ENCODE results near the gene SPEM2. TPM values are rescaled to one million over a fixed set of nuclear protein-coding genes. Genes with fewer than 3 reads are reported as not detected.
A peak's percentile ranks its signal among the peaks of the same experiment; 100 is the strongest.

The SPEM2 gene
- polyA plus RNA-seq, 2 of the 4 experiments (the other 2 are of a cell fraction) = not detected

GRCh38 chr17:7404737-7405349 lies 20.6 kb upstream of the SPEM2 start:
- peak overlapping the region; percentile 81 to 92 for H3K27ac ChIP-seq
- POLR2A ChIA-PET = interaction anchor here (0.8 to 2.4 kb wide), 20 partner anchors 10 to 282 kb away, joined by 3 to 26 read pairs (median 6); partner anchors contain the start of genes CHRNB1, MPDU1, PLSCR3 and POLR2A
- H3K4me3 ChIP-seq = peak overlapping the region; percentile 88
- peak overlapping the region; percentile 99 for H3K4me2 ChIP-seq
- H3K9me3 ChIP-seq = no peaks in the 10 kb centered on the region
- peak in 1 of 2 experiments; percentile 68; a peak in 3 of 5 replicates for TF ChIP-seq JUN (IDR thresholded peaks at IDR 0.05)
- TF ChIP-seq POLR2A (IDR thresholded peaks at IDR 0.05; ENCODE audit: low read length) = peak; percentile 44; the same call in 1 of the 2 replicates
- 0 out of 3 replicates have a peak, but pooled peaks have one; percentile 58 for TF ChIP-seq BCL3 (IDR thresholded peaks at IDR 0.05)
- TF ChIP-seq, protein P1, sequence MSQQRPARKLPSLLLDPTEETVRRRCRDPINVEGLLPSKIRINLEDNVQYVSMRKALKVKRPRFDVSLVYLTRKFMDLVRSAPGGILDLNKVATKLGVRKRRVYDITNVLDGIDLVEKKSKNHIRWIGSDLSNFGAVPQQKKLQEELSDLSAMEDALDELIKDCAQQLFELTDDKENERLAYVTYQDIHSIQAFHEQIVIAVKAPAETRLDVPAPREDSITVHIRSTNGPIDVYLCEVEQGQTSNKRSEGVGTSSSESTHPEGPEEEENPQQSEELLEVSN (IDR thresholded peaks at IDR 0.05; ENCODE audit: borderline replicate concordance, low read depth) = peak; percentile 17; the same call in 1 of the 2 replicates
- no peak for TF ChIP-seq CTCF (IDR thresholded peaks at IDR 0.05)
- no peak for TF ChIP-seq ESRRA (IDR thresholded peaks at IDR 0.05; ENCODE audit: borderline replicate concordance, low read length)
- TF ChIP-seq, protein P2, sequence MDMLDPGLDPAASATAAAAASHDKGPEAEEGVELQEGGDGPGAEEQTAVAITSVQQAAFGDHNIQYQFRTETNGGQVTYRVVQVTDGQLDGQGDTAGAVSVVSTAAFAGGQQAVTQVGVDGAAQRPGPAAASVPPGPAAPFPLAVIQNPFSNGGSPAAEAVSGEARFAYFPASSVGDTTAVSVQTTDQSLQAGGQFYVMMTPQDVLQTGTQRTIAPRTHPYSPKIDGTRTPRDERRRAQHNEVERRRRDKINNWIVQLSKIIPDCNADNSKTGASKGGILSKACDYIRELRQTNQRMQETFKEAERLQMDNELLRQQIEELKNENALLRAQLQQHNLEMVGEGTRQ (IDR thresholded peaks at IDR 0.05) = no peak
- no peak for TF ChIP-seq MYC (IDR thresholded peaks at IDR 0.05; ENCODE audit: borderline replicate concordance, low read length)
- TF ChIP-seq HDAC2 (IDR thresholded peaks at IDR 0.05) = no peak
- TF ChIP-seq, protein P3, sequence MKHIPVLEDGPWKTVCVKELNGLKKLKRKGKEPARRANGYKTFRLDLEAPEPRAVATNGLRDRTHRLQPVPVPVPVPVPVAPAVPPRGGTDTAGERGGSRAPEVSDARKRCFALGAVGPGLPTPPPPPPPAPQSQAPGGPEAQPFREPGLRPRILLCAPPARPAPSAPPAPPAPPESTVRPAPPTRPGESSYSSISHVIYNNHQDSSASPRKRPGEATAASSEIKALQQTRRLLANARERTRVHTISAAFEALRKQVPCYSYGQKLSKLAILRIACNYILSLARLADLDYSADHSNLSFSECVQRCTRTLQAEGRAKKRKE (CRISPR knock-in tag; IDR thresholded peaks at IDR 0.05; ENCODE audit: low read depth) = no peak
- TF ChIP-seq RAD21 (conservative IDR thresholded peaks at IDR 0.05 in 1 of 2, IDR thresholded peaks at IDR 0.05 in 1 of 2) = 0 out of 5 replicates have a peak, but pooled peaks of 1 of the 2 experiments have one; percentile 26
- TF ChIP-seq PHF8 (IDR thresholded peaks at IDR 0.05; ENCODE audit: borderline replicate concordance, low read depth) = peak; percentile 82
- TF ChIP-seq ZFP36 (IDR thresholded peaks at IDR 0.05; ENCODE audit: borderline replicate concordance, partially characterized antibody) = no peak
- TF ChIP-seq TFCP2L1 (CRISPR knock-in tag; IDR thresholded peaks at IDR 0.05) = peak; percentile 23; the same call in 1 of the 2 replicates
- no peak for TF ChIP-seq RFX5 (IDR thresholded peaks at IDR 0.05)
- CTCF ChIA-PET = interaction anchor here (0.7 to 3.4 kb wide), 8 partner anchors 32 to 156 kb away, joined by 3 to 29 read pairs (median 7); partner anchors contain the start of gene SENP3
- WGBS (ENCODE audit: missing lambda C conversion rate) = under 1% methylated on average over 25 of the region's 65 CpGs
- FAIRE-seq (no peak), ATAC-seq (peak; percentile 38 to 43), DNase-seq (ENCODE audit: low read depth in 1 of 2, low spot score in 1 of 2) (peak in 1 of 2 experiments; percentile 56)
- H3K4me1 ChIP-seq = peaks cover 28% of the 10 kb centered on the region

DNA sequence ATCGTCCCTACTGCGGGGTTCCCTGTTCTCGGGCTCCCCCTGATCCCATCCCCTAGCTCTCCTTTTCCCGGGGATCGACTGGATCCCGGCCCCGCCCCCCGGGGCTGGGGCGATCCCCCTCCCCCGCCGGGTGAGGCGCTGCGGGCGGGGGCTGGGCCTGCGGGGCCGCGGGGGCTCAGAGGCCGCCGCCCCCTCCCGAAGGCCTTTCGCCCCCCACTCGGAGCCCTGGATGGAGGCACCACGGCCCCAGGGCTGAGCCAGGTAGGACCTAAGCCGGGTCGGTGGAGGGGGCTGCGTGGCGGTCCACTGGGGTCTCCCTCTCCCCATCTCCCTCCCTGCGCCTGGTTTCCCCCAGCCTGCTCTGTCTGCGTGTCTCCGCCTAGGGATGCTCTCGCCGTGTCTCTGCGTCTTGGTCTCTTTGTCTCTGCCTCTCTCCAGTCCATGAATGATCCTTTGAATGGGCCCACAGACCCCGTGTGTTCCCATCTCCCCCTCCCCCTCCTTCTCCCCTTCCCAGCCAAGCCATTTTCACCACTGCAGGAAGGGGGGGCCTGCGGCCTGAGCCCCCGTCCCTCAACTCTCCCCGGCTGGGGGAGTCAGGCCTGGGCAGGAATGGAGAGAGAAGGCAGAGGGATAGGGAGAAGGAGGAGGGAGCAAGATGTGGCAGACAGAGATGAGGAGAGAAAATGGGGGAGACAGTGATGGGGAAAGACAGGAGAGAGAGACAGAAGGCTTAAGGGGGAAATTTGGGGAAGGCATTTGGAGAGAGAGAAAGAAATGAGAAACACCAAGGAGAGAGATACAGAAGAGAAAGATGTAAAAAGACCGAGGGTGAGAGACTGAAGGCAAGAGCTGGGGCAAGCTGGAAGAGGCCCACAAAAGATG lies 19.8 kb upstream of the SPEM2 start:
- WGBS (ENCODE audit: missing lambda C conversion rate) = 52% methylated on average over 18 of the region's 38 CpGs
- no peak for ATAC-seq
- TF ChIP-seq NPAS2 (CRISPR knock-in tag; IDR thresholded peaks at IDR 0.05; ENCODE audit: borderline replicate concordance) (no peak), MAFK (IDR thresholded peaks at IDR 0.05; ENCODE audit: partially characterized antibody) (no peak)
- Histone ChIP-seq H3K4me3 (peak overlapping the region; percentile 88), H3K9me3 (no peaks in the 10 kb centered on the region), H3K27ac (peak overlapping the region; percentile 81 to 92), H3K4me1 (peaks cover 22% of the 10 kb centered on the region), H3K4me2 (peak overlapping the region; percentile 99)
- no peak for DNase-seq (ENCODE audit: low read depth in 1 of 2, low spot score in 1 of 2)
- no peak for FAIRE-seq
- ChIA-PET CTCF (interaction anchor here (0.5 to 3.2 kb wide), 7 partner anchors 18 to 156 kb away, joined by 3 to 15 read pairs (median 5); partner anchors contain the start of gene SENP3), POLR2A (interaction anchor here (1.2 kb wide), 2 partner anchors 11 to 31 kb away, joined by 3 to 4 read pairs; partner anchors contain the start of gene PLSCR3)
